Right ventricle myocardium superior (tissue), 1 donor: ENCODE data around the gene BTG2. TPM values are rescaled to one million over a fixed set of nuclear protein-coding genes. Genes with fewer than 3 reads are reported as not detected.

ENCODE experiments used
- ATAC-seq: fragments of 200-7000 bp; cut with Tn5 transposase; one replicate; pipeline ENCODE4 v1.9.1; 2020; ENCODE audit warnings: mild to moderate bottlenecking; ENCODE audit not compliant: poor library complexity
- DNase-seq: peaks from one replicate; pipeline ENCODE4 v3.0.0-alpha.2; 2020
- intact Hi-C: fragments of 100-400 bp; cut with DNase I; formaldehyde crosslinking; loops from one replicate; pipeline ENCODE4 v1.11.2; 2022
- total RNA-seq: library from RNA; stranded (reverse); fragmentation: NEBNext Ultra II Directional; extraction: Animal tissue kit (Norgen Biotek cat#: 25700); gene quantifications from one replicate; pipeline ENCODE4 v1.2.1, GENCODE V29; 2021
- donor health status: DM: no; HTN: yes; CAD: no; lungs with severe emphysema.

Gene BTG2
- total RNA-seq, 1 donor from 2014 or later: 40.5 TPM

GRCh38 chr1:203325026-203325417 is 19.7 kb downstream of the BTG2 start:
- ATAC-seq (no peak), DNase-seq (no peak)
- intact Hi-C loops: no loop called here

GRCh38 chr1:203325418-203326091 is 20.2 kb downstream of the BTG2 start:
- intact Hi-C loops: no loop called here
- ATAC-seq (peak; percentile 2), DNase-seq (peak; percentile 87)

- DNase-seq (peak; percentile 97), ATAC-seq (peak; percentile 93)
- intact Hi-C loops: no loop called here
Observed at GRCh38 chr1:203326830-203327683, 21.7 kb downstream of the BTG2 start.

- DNase-seq: no peak
- peak; percentile 65 for ATAC-seq
- intact Hi-C loops: no loop called here
Observed at GRCh38 chr1:203327684-203328457, 22.6 kb downstream of the BTG2 start.

GRCh38 chr1:203328714-203329122 is 23.4 kb downstream of the BTG2 start:
- intact Hi-C loops: no loop called here
- DNase-seq (no peak), ATAC-seq (no peak)

GRCh38 chr1:203331224-203331623 is 25.9 kb downstream of the BTG2 start:
- DNase-seq (no peak), ATAC-seq (no peak)
- intact Hi-C loops: no loop called here

- DNase-seq (no peak), ATAC-seq (no peak)
- intact Hi-C loops: no loop called here
Observed at GRCh38 chr1:203335503-203335902, 30.2 kb downstream of the BTG2 start.

- DNase-seq (no peak), ATAC-seq (no peak)
- intact Hi-C loops: no loop called here
Observed at GRCh38 chr1:203336097-203336496, 30.8 kb downstream of the BTG2 start.

- peak; percentile 72 for ATAC-seq
- DNase-seq: no peak
- intact Hi-C loops: loop anchor here (2.0 kb wide), 1 partner anchor 66 kb away; no protein-coding TSS in a partner anchor
Observed at GRCh38 chr1:203338335-203339036, 33.2 kb downstream of the BTG2 start.

- DNase-seq (peak; percentile 79), ATAC-seq (peak; percentile 81)
Observed at GRCh38 chr1:203340112-203340790, 34.9 kb downstream of the BTG2 start.

GRCh38 chr1:203342192-203342940 is 37.0 kb downstream of the BTG2 start:
- intact Hi-C loops: no loop called here
- ATAC-seq (peak; percentile 70), DNase-seq (peak; percentile 50)

More at GRCh38 chr1:203340112-203340790, 34.9 kb downstream of the BTG2 start:
- intact Hi-C loops: loop anchor here (2.0 kb wide), 2 partner anchors 101 to 147 kb away; no protein-coding TSS in a partner anchor

GRCh38 chr1:203343956-203344754 is 38.8 kb downstream of the BTG2 start:
- DNase-seq (no peak), ATAC-seq (no peak)
- intact Hi-C loops: no loop called here

GRCh38 chr1:203346060-203346768 is 40.9 kb downstream of the BTG2 start:
- ATAC-seq (no peak), DNase-seq (no peak)
- intact Hi-C loops: no loop called here

- DNase-seq (no peak), ATAC-seq (no peak)
- intact Hi-C loops: no loop called here
Observed at GRCh38 chr1:203346769-203347102, 41.4 kb downstream of the BTG2 start.

- DNase-seq: no peak
- intact Hi-C loops: no loop called here
Observed at GRCh38 chr1:203349166-203349565, 43.8 kb downstream of the BTG2 start.

More at GRCh38 chr1:203349166-203349565, 43.8 kb downstream of the BTG2 start:
- no peak for ATAC-seq
